ENCODE measurements around the gene SYNE1. TPM values are rescaled to one million over a fixed set of nuclear protein-coding genes. Genes with fewer than 3 reads are reported as not detected.
A peak's percentile ranks its signal among the peaks of the same experiment; 100 is the strongest.

SYNE1 gene
- total RNA-seq, 1 donor from 2014 or later = 31.3 TPM

GRCh38 chr6:152118224-152118623, 518.9 kb downstream of the SYNE1 start:
- DNase-seq (ENCODE audit: low spot score) = no peak

DNA sequence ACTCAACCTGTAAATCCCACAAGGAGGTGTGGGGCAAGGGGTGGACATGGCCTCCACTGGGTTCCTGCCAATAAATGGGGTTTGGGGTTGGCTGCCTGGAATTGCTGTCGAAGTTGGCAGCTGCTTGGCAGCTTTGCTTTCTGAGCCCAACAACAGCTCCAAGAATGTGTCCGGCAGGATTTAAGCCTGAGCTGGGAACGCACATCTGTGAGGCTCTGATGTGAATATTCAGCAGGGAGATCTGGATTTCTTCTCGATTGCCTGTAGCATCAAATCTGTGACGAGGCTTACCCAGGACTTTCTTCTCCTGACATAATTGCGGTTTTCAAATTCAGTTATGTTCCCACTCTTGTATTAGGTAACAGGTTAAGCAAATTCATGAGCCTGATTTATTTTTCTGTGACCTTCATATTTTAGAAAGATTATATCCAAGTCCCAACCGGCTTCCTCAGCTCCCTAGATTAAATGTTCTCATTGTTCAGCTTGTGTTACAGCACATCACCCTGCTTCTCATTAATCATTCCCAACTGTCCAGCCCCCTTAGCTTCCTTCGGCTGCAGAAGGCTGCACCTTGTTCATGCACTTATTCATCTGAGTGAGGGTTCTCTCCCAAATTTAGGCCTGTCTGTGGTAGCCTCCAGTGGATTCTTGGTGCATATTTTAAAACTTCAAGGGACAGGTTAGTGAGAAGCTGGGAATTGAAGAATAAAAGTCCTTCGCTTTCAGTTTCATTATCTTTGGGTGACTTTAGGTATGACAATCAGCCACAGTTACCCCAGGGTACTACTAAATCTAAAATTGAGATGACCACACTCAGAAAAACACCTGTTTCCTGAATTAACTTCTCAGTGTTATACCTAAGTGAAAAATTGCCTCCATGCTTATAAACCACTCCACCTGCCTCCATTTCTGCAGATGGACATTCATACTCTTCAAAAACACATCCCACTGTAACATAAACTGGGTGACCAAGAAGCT, 519.7 kb downstream of the SYNE1 start:
- no peak for DNase-seq (ENCODE audit: low spot score)
- ATAC-seq = no peak

More at GRCh38 chr6:152118224-152118623, 518.9 kb downstream of the SYNE1 start:
- ATAC-seq = no peak

DNA sequence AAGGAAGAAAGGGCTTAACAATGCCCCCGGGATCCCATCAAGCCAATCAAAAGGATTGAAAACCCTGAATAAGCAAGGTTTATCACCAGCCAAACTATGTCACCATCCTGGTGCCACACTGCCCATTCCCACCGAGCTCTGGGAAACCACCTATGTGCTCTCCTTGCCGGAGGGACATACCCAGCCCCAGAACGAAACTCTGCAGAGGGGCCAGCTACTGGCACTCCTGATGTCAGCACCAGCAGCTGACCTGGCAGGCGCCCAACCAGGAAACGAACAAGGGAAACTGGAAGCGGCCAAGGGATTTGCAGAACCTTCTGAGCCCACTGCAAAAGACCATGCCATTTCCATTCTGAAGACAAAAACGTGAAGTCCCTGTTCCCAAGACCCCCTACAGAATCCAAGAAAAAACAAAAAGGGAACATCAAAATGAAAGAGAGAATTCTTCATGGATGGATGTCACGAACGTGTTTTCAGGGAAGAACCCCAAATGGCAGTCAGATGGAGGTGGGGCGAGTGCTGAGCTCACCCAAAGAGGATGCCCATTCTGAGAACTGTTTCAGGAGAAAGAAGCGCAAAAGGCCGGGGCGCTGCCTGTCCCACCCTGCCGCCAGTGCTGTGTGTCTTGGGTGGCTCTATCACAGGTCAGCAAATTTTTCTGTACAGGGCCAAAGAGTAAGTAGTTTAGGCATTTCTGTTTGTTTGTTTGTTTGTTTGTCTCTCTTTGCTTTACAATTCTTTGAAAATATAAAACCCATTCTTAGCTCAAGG, 524.5 kb downstream of the SYNE1 start:
- ATAC-seq (no peak), DNase-seq (ENCODE audit: low spot score) (peak; percentile 68)

- ATAC-seq (peak; percentile 94), DNase-seq (ENCODE audit: low spot score) (peak; percentile 94)
Measured at GRCh38 chr6:152110886-152111820, 526.0 kb downstream of the SYNE1 start.

GRCh38 chr6:152107973-152108372, 529.2 kb downstream of the SYNE1 start:
- no peak for ATAC-seq
- DNase-seq (ENCODE audit: low spot score) = no peak

- DNase-seq (ENCODE audit: low spot score) (no peak), ATAC-seq (peak; percentile 73)
Measured at GRCh38 chr6:152100183-152100618, 537.0 kb downstream of the SYNE1 start.

DNA sequence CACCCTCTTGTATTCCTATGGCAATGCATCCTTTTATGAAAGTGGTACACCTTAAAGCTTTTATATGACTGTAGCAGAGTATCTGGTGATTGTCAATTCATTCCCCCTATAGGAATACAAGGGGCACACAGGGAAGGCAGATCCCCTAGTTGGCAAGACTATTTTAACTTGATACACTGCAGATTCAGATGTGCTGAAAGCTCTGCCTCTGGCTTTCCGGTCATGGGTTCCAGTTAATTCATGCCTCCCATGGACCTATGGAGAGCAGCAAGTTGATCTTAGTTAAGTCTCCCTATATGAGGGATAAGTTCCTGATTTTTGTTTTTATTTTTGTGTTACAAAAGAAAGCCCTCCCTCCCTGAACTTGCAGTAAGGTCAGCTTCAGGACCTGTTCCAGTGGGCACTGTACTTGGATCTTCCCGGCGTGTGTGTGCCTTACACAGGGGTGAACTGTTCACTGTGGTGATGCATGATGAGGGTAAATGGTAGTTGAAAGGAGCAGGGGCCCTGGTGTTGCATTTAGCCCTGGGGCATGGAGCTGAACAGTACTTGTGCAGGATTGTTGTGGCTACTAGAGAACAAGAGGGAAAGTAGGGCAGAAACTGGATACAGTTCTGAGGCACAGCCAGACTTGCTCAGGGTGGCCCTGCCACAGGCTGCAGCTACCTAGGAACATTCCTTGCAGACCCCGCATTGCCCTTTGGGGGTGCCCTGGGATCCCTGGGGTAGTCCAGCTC, 537.5 kb downstream of the SYNE1 start:
- ATAC-seq (no peak), DNase-seq (ENCODE audit: low spot score) (no peak)

DNA sequence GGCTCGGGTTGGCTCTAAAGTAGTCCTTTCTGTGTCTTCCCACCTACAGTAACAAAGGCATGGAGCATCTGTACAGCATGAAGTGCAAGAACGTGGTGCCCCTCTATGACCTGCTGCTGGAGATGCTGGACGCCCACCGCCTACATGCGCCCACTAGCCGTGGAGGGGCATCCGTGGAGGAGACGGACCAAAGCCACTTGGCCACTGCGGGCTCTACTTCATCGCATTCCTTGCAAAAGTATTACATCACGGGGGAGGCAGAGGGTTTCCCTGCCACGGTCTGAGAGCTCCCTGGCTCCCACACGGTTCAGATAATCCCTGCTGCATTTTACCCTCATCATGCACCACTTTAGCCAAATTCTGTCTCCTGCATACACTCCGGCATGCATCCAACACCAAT, 538.5 kb downstream of the SYNE1 start:
- ATAC-seq = no peak
- DNase-seq (ENCODE audit: low spot score) = no peak

DNA sequence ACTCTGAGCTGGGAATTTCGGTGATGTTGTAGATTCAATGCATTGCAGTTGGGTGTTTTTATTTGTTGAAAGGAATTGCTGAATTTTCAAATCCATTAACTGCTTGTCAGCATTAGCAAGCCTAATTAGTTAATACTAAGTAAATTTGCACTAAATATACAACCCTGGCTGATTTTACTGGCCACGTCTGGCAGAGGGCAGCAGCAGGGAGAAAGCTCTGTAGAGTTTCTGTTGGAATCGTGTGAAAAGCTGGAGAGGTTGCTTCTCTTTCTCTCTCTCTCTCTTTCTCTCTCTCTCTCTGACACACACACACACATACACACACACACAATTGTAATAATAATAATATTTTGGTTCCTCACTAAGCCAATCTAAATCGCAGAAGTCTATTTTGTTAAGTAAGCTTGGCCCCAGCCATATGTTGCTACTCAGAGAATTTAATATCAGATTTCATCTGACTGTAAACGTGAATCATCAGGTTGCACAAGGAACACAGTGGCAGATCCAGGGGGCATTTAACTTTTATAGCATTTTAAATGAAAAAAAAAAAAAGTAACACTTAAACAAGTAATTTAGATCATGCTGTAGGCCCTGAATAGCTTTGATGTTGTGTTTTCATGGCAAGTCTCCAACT, 540.2 kb downstream of the SYNE1 start:
- ATAC-seq (no peak), DNase-seq (ENCODE audit: low spot score) (no peak)

GRCh38 chr6:152094992-152095592, 542.1 kb downstream of the SYNE1 start:
- ATAC-seq = peak; percentile 78
- no peak for DNase-seq (ENCODE audit: low spot score)

DNA sequence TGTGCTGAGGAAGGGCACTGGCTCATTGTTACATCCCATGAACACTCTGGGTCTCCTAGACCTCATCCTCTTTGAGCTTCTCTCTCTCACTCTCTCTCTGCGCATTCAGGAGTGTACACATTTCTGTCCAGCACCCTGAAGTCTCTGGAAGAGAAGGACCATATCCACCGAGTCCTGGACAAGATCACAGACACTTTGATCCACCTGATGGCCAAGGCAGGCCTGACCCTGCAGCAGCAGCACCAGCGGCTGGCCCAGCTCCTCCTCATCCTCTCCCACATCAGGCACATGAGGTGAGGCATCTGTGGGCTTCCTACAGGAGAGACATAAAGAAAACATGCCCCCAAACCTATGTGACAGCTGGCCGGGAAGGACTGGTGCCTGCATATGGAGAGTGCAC, 542.9 kb downstream of the SYNE1 start:
- no peak for ATAC-seq
- no peak for DNase-seq (ENCODE audit: low spot score)

DNA sequence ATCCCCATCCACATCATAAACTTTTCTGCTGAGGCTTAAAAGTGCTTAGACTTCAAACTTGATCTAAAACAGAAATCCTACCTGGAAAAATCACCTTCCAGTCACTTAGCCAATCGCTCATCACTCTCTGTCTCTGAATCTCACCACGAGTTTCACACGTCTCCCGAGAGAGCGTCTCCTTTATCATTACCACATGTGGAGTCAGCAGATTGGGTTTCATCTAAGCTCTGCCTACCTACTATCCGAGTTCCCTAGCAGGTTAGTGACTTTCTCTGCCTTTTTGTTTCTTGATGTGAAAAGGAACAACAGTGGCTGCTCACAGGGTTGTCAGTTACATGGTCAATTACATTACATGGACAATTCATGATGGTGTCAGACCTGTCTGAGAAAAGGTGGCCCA, 543.5 kb downstream of the SYNE1 start:
- DNase-seq (ENCODE audit: low spot score) (no peak), ATAC-seq (no peak)

GRCh38 chr6:152091851-152092341, 545.3 kb downstream of the SYNE1 start:
- ATAC-seq (no peak), DNase-seq (ENCODE audit: low spot score) (no peak)

DNA sequence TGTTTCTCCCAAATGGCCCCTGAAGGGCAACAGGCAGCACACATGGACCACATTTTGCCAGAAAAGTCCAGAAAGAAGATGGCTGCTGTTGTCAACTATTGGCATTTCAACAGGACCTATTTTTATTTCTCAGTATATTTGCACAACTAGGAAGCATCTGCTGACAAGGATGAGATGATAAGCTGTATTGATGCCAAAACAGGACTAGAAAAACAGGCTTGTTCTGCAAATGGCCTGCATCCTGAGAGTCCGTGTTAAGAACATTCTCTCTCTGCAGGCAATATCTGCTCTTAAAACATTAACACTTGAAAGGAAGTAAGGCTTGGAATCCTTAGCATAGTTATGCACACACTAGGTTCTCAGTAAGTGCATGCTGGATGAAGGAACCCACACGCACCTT, 546.0 kb downstream of the SYNE1 start:
- peak; percentile 25 for ATAC-seq
- DNase-seq (ENCODE audit: low spot score) = no peak

- ATAC-seq = no peak
- DNase-seq (ENCODE audit: low spot score) = no peak
Measured at GRCh38 chr6:152089992-152090391, 547.2 kb downstream of the SYNE1 start.

DNA sequence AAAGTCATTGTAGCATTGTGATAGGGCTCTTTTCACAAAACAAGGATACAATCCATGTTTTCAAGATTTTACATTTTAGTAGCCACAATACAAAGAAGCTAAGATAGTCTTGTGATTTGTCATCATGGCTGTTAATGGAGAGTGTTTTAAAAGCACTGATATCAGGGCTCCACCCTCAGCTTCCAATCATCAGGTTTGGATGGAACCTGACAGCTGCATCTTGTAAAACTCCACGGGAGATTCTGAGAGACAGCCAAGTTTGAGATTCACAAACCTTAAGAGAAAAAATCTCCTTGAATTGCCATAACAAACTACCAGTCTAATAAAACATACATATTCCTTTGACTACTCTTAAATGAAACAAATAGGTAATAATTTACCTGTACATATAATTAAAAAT, 549.5 kb downstream of the SYNE1 start:
- DNase-seq (ENCODE audit: low spot score) (no peak), ATAC-seq (no peak)

- DNase-seq (ENCODE audit: low spot score) = no peak
- no peak for ATAC-seq
Measured at GRCh38 chr6:152087096-152087495, 550.1 kb downstream of the SYNE1 start.

GRCh38 chr6:152086223-152086873, 550.8 kb downstream of the SYNE1 start:
- DNase-seq (ENCODE audit: low spot score) (no peak), ATAC-seq (no peak)
